AG09309 (cell line): ENCODE results near the gene FAM229B.
A peak's percentile ranks its signal among the peaks of the same experiment; 100 is the strongest.

Experiments used
- DNase-seq: peaks from one replicate; pipeline ENCODE4 v3.0.0-alpha.2; 2010; ENCODE audit warnings: low read depth
- H3K4me3 ChIP-seq: 2 replicates; pipeline ENCODE4 v1.5.1; 2011; ENCODE audit warnings: mild to moderate bottlenecking, low read depth, low read length, moderate library complexity; ENCODE audit not compliant: control insufficient read depth
- TF ChIP-seq, protein P1 (sequence below): IDR thresholded peaks from 2 replicates; pipeline ENCODE4 v1.5.1; 2011; ENCODE audit warnings: mild to moderate bottlenecking, low read depth, low read length, inconsistent platforms; ENCODE audit not compliant: insufficient read depth, control insufficient read depth; ENCODE audit errors: missing control alignments

Gene FAM229B

DNA sequence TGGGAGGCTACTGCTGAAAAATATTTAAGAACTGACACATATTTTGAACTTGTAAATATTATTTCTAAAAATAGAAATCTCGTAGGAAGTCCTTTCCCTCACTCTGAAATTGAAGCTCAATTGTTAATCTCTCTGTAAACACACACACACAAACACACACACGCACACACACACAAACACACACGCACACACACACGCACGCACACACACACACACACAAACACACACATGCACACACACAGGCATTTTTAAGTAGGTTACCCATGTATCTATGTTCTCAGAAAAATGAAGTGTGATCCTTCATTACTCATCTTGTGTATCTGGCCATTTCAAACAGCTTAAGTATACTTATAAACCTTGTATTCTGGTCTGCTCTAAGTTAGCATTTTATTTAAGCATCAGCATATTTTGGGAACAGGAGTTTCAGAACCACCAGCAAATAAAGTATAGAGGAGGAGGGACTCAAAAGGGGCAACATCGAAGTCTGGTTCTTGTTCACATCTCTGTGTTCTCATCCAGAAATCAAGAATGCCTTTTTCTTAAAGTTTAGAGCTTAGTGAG is 21.9 kb upstream of the FAM229B start:
- no peak for DNase-seq
- no peak overlapping the region for H3K4me3 ChIP-seq
- TF ChIP-seq, protein P1, sequence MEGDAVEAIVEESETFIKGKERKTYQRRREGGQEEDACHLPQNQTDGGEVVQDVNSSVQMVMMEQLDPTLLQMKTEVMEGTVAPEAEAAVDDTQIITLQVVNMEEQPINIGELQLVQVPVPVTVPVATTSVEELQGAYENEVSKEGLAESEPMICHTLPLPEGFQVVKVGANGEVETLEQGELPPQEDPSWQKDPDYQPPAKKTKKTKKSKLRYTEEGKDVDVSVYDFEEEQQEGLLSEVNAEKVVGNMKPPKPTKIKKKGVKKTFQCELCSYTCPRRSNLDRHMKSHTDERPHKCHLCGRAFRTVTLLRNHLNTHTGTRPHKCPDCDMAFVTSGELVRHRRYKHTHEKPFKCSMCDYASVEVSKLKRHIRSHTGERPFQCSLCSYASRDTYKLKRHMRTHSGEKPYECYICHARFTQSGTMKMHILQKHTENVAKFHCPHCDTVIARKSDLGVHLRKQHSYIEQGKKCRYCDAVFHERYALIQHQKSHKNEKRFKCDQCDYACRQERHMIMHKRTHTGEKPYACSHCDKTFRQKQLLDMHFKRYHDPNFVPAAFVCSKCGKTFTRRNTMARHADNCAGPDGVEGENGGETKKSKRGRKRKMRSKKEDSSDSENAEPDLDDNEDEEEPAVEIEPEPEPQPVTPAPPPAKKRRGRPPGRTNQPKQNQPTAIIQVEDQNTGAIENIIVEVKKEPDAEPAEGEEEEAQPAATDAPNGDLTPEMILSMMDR, result no peak

DNA sequence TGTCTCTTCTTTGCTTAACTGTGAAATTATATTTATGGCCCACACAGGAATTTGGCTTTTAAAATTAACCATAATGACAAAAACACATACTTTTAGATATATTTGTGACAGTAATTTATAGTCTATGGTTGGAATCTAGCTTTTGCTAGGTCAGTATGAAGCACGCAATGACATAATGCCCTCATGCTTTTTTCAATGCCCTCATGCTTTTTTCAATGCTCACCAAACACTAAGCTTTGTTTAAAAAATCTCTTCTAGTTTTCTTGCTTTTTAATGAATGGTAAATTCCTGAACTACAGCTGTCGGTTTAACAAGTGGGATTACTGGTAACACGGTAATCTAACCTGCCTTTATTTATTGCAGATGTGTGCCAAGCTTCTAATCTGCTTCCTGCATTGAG is 20.8 kb upstream of the FAM229B start:
- no peak for DNase-seq
- TF ChIP-seq, protein P1, result no peak
- no peak overlapping the region for H3K4me3 ChIP-seq

DNA sequence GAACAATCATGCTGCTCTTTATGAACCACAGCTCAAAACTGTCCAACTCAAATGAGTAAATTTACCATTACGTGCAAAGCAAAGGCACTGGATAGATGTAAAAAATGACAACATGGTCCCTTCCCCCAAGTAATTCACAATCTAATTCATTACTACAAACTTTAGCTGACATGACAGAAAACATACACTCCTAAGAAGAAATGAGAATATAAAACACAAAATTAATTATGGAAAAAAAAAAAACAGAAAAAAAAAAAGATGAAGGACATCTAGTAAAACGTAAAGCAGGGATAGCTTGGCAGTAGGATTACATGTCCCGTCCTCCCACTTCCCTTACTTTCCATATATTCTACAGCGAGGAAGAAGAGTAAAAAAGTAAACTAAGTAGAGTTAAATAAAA is 5.8 kb upstream of the FAM229B start:
- TF ChIP-seq, protein P1, result no peak
- no peak for DNase-seq
- no peak overlapping the region for H3K4me3 ChIP-seq

DNA sequence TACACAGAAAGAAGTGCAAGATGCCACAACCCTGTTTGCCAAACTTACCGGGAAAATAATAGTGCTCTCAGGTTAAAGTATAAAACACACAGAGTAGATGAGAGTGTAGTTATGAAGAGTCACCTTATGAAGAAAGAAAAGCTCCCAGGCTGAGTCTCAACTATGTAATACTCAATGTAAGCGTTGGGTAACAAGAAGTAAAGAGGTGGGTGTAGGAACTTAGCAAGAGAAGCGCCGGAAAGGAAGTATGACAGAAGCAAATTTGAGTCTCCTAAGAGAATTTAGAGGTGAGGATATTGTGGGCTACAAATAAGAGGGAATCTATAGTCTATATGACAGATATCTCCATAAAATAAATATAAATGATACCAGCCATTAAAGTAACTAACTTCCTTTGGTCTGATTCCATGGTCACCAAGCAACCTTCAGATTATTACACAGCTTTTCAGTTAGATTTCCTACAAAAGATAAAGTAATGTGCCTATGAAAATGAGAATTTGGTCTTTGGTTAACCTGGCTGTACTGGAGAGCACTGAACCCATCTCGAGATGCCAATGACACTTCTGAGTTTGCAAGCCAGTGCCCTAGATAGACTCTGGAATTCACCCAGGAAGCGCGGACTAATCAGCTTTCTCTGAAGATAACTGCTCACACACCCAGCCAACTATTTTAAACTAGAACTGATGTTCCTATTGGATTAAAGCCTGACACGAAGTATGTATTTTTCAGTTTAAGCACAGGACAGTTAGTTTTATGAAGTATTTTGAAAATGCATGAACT is 1.9 kb upstream of the FAM229B start:
- no peak for DNase-seq
- H3K4me3 ChIP-seq, result no peak overlapping the region
- TF ChIP-seq, protein P1, result no peak

DNA sequence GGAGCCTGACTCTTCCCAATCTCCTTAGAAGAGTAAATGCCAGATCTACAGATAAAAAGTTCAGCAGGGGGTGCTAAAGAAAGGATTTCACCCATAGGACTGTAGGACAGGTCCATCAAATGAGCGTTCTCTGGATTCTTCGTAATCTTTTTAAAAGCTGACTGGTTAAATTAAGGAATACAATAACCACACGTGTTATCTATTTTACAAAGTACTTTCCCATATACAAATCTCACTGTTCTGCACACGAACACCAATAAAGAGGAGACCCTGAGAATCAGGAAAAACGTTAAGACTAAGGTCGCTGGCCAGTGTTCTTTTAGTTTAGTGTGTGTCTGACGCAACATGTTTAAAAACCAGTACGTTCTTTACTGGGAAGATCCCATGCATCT is 651 bp upstream of the FAM229B start:
- peak overlapping the region; percentile 62 for H3K4me3 ChIP-seq
- peak; percentile 18 for DNase-seq
- TF ChIP-seq, protein P1, result peak; percentile 27

DNA sequence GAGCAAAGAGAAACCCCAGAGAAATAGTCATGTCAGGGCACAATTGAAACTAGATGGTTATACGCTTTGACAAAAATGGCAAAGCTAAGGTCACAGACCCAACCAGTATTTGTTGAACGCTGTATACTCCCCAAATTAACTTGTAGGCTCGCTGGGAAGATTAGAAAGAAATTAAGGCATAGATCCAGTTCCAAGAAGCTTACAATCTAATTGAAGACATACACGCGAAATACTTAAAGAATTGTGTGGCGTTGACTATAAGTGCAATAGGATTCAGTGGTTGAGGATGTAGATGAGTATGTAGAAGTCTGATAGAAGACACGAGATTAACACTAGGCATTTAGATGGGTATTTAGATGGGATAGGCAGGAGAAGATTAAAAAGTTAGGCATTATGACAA is 525 bp downstream of the FAM229B start:
- H3K4me3 ChIP-seq, result peak overlapping the region; percentile 62
- TF ChIP-seq, protein P1, result no peak
- no peak for DNase-seq
